Measurements from ENCODE around the gene CASP6. TPM values are rescaled to one million over a fixed set of nuclear protein-coding genes. Genes with fewer than 3 reads are reported as not detected.

CASP6 gene
- 100 to 1,000 TPM in 2 of 4 donors, 10 to 100 TPM in 2; 65.1 to 133 (median 98.9) TPM for polyA plus RNA-seq
- long read RNA-seq, donor 1, transcript CASP6-201 (7 exons, 1,548 nt) = major isoform, 73 of 112 reads
- long read RNA-seq, donor 1, partial matches to known transcripts = 27 of 112 reads
- long read RNA-seq, donor 1, other reads (novel, unspliced or antisense) = 6 of 112 reads
- long read RNA-seq, donor 2, transcript CASP6-201 (7 exons, 1,548 nt) = major isoform, 13 of 17 reads
- long read RNA-seq, donor 2, partial matches to known transcripts = 0 of 17 reads
- long read RNA-seq, donor 2, other reads (novel, unspliced or antisense) = 0 of 17 reads
- long read RNA-seq, donor 3, transcript CASP6-201 (7 exons, 1,548 nt) = major isoform, 18 of 25 reads
- long read RNA-seq, donor 3, partial matches to known transcripts = 6 of 25 reads
- long read RNA-seq, donor 3, other reads (novel, unspliced or antisense) = 0 of 25 reads
- long read RNA-seq, donor 4, partial matches to known transcripts = 0 of 1 reads
- long read RNA-seq, donor 4, other reads (novel, unspliced or antisense) = 0 of 1 reads
- long read RNA-seq, donor 5, transcript CASP6-201 (7 exons, 1,548 nt) = major isoform, 11 of 11 reads
- long read RNA-seq, donor 5, partial matches to known transcripts = 0 of 11 reads
- long read RNA-seq, donor 5, other reads (novel, unspliced or antisense) = 0 of 11 reads
- long read RNA-seq, donor 6, transcript CASP6-201 (7 exons, 1,548 nt) = major isoform, 36 of 44 reads
- long read RNA-seq, donor 6, partial matches to known transcripts = 0 of 44 reads
- long read RNA-seq, donor 6, other reads (novel, unspliced or antisense) = 7 of 44 reads
- long read RNA-seq, donor 7, transcript CASP6-201 (7 exons, 1,548 nt) = major isoform, 10 of 12 reads
- long read RNA-seq, donor 7, partial matches to known transcripts = 0 of 12 reads
- long read RNA-seq, donor 7, other reads (novel, unspliced or antisense) = 0 of 12 reads
- long read RNA-seq, donor 8, partial matches to known transcripts = 0 of 1 reads
- long read RNA-seq, donor 8, other reads (novel, unspliced or antisense) = 0 of 1 reads
- long read RNA-seq, donor 9, transcript CASP6-201 (7 exons, 1,548 nt) = major isoform, 12 of 14 reads
- long read RNA-seq, donor 9, partial matches to known transcripts = 0 of 14 reads
- long read RNA-seq, donor 9, other reads (novel, unspliced or antisense) = 0 of 14 reads
- long read RNA-seq, donor 10, transcript CASP6-201 (7 exons, 1,548 nt) = major isoform, 26 of 28 reads
- long read RNA-seq, donor 10, partial matches to known transcripts = 0 of 28 reads
- long read RNA-seq, donor 10, other reads (novel, unspliced or antisense) = 0 of 28 reads

DNA sequence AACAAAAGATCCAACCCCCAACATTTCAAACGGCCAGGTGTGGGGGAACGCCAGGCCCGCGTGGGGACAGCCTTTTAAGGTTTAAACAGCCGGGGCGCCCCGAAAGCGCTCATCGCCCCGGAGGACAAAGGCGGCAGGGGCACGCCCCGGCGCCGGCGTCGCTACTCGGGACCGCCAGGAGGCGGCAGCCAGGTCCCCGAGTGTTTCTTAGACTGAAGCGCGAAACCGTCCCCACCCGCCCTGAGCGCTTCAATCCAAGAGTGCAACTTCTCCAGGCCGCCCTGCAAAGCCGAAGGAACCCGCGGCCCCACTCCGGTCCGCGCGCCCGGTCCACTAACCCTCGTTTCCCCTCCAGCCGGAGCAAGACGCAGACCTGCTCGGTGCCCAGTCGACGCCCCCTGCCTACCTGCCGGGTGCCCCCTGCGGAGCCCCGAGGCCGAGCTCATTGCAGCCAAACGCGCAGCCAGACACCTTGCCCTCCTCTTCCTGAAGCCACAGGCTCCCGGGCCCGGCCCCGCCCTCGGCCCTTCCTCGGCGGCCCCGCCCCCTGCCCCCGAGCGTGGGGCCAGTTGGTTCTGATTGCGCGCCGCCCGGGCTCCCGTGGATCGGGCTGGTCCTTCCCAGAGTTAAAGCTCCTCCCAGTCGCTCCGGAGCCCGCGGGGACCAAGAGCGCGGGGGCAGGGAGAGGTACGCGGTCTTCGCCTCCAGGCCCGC lies at the start of gene CASP6:
Gene CASP6, minus strand, starts transcription at position 496 of the 714 bp plus-strand sequence. Its CDS starts 50 bp downstream, at position 446.
- H3K27me3 ChIP-seq (ENCODE audit: control insufficient read depth in 3 of 3, insufficient read depth in 3 of 3, low read length in 3 of 3) = no peaks in the 10 kb centered on the region
- FAIRE-seq (no peak), DNase-seq (peak; percentile 92 to 94)
- H3K27ac ChIP-seq (ENCODE audit: low read depth in 1 of 3, low read length in 2 of 3) = peak within 1 kb of the TSS; percentile 93 to 98 (median 93)
- H3K36me3 ChIP-seq (ENCODE audit: control insufficient read depth in 3 of 3, insufficient read depth in 2 of 3, low read depth in 1 of 3, low read length in 3 of 3) = peaks cover 2 to 10% (median 3%) of the 10 kb centered on the region in 3 donors
- H3K9me3 ChIP-seq (ENCODE audit: control insufficient read depth in 2 of 2, insufficient read depth in 1 of 2, low read depth in 1 of 2, low read length in 1 of 2) = no peaks in the 10 kb centered on the region
- peaks cover 9 to 38% (median 11%) of the 10 kb centered on the region in 3 donors for H3K4me1 ChIP-seq (ENCODE audit: control insufficient read depth in 3 of 3, insufficient read depth in 2 of 3, low read depth in 1 of 3, low read length in 2 of 3)
- H3K4me3 ChIP-seq (ENCODE audit: low read depth in 1 of 3, low read length in 3 of 3) = peak within 1 kb of the TSS; percentile 79 to 86 (median 81)
- WGBS, 3 donors = 0% methylated on average over 62 to 72 of the region's 72 CpGs

DNA sequence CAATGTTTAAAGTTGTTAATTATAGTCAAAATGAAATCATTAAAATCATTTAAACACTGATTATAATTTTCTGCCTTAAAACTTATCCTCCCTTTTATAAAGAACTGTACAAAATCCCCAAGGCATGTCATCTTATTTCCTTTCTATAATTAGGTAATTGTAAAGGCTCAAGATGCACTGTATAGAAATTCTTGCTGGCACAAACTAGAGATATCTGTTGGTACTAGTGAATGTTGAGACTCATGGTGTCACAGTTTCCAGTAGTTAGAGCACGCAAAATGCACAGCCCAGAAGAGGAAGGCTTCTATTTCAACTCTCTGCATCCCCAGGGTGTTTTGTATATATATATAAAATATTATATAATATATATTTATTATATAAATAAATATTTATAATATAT lies 49.3 kb upstream of the CASP6 start:
- WGBS, 3 donors = 0 to 63% (median 17%) methylated on average over 1 of the region's 1 CpG
- Histone ChIP-seq H3K27ac (ENCODE audit: low read depth in 1 of 3, low read length in 2 of 3) (no peak overlapping the region), H3K27me3 (ENCODE audit: control insufficient read depth in 3 of 3, insufficient read depth in 3 of 3, low read length in 3 of 3) (no peaks in the 10 kb centered on the region), H3K4me3 (ENCODE audit: low read depth in 1 of 3, low read length in 3 of 3) (no peak overlapping the region), H3K36me3 (ENCODE audit: control insufficient read depth in 3 of 3, insufficient read depth in 2 of 3, low read depth in 1 of 3, low read length in 3 of 3) (peaks cover 0 to 2% (median 2%) of the 10 kb centered on the region in 3 donors), H3K9me3 (ENCODE audit: control insufficient read depth in 2 of 2, insufficient read depth in 1 of 2, low read depth in 1 of 2, low read length in 1 of 2) (no peaks in the 10 kb centered on the region), H3K4me1 (ENCODE audit: control insufficient read depth in 3 of 3, insufficient read depth in 2 of 3, low read depth in 1 of 3, low read length in 2 of 3) (no peaks in the 10 kb centered on the region)
- DNase-seq = no peak
- no peak for FAIRE-seq

DNA sequence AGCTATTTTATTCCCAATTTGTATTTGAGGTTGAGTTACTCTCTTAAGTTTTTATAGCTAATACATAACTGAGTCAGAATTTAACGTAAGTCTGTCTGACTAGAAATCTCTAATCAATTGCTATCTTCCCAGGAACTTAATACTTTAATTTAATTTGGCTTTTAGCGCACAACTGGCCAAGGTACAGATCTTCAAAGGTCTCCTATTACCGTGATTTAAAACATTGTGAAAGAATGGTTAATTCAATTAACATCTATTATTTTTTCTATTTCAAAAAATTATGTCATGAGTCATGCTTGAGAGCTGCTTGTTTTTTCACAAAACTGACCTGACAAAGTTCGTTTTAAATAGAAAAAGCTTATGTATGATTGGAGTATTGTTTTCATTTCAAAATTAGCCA lies 48.6 kb upstream of the CASP6 start:
- DNase-seq (no peak), FAIRE-seq (no peak)
- H3K9me3 ChIP-seq (ENCODE audit: control insufficient read depth in 2 of 2, insufficient read depth in 1 of 2, low read depth in 1 of 2, low read length in 1 of 2) = no peaks in the 10 kb centered on the region
- no peak overlapping the region for H3K4me3 ChIP-seq (ENCODE audit: low read depth in 1 of 3, low read length in 3 of 3)
- H3K27me3 ChIP-seq (ENCODE audit: control insufficient read depth in 3 of 3, insufficient read depth in 3 of 3, low read length in 3 of 3) = no peaks in the 10 kb centered on the region
- no peak overlapping the region for H3K27ac ChIP-seq (ENCODE audit: low read depth in 1 of 3, low read length in 2 of 3)
- peaks cover 0 to 2% (median 2%) of the 10 kb centered on the region in 3 donors for H3K36me3 ChIP-seq (ENCODE audit: control insufficient read depth in 3 of 3, insufficient read depth in 2 of 3, low read depth in 1 of 3, low read length in 3 of 3)
- no peaks in the 10 kb centered on the region for H3K4me1 ChIP-seq (ENCODE audit: control insufficient read depth in 3 of 3, insufficient read depth in 2 of 3, low read depth in 1 of 3, low read length in 2 of 3)
- WGBS, 3 donors = 61 to 83% (median 69%) methylated on average over 4 of the region's 4 CpGs

DNA sequence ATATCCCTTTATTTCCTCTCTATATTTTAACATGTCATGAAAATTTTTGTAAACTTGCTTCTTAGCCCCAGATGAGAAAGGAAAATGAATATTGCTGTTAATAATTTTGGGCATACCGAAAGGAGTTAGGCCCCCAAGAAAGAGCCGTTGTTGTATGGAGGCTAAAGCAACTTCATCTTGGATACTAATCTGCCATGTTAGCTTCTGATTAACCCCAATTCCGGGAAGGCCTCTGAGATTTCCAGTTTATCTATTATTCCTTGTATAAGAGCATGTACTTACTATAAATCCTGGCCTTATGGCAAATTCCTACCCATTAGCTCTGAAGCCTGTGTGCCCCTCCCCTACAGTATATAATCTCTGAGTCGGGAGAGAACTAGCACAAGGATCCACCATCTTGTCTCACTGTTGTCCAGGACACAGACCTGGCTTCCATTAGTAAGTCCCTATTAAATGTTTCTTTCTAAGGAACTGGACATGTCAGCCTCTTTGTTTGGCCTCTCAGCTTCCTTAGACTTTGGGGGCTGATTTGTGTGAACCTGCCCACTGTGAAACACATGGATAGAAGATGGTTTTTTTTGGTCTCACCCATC lies 47.5 kb upstream of the CASP6 start:
- Histone ChIP-seq H3K27me3 (ENCODE audit: control insufficient read depth in 3 of 3, insufficient read depth in 3 of 3, low read length in 3 of 3) (no peaks in the 10 kb centered on the region), H3K36me3 (ENCODE audit: control insufficient read depth in 3 of 3, insufficient read depth in 2 of 3, low read depth in 1 of 3, low read length in 3 of 3) (peaks cover 0 to 2% (median 2%) of the 10 kb centered on the region in 3 donors), H3K4me1 (ENCODE audit: control insufficient read depth in 3 of 3, insufficient read depth in 2 of 3, low read depth in 1 of 3, low read length in 2 of 3) (no peaks in the 10 kb centered on the region), H3K9me3 (ENCODE audit: control insufficient read depth in 2 of 2, insufficient read depth in 1 of 2, low read depth in 1 of 2, low read length in 1 of 2) (no peaks in the 10 kb centered on the region), H3K4me3 (ENCODE audit: low read depth in 1 of 3, low read length in 3 of 3) (no peak overlapping the region), H3K27ac (ENCODE audit: low read depth in 1 of 3, low read length in 2 of 3) (no peak overlapping the region)
- 95 to 97% (median 96%) methylated on average over 4 of the region's 4 CpGs for WGBS, 3 donors
- DNase-seq (no peak), FAIRE-seq (no peak)

DNA sequence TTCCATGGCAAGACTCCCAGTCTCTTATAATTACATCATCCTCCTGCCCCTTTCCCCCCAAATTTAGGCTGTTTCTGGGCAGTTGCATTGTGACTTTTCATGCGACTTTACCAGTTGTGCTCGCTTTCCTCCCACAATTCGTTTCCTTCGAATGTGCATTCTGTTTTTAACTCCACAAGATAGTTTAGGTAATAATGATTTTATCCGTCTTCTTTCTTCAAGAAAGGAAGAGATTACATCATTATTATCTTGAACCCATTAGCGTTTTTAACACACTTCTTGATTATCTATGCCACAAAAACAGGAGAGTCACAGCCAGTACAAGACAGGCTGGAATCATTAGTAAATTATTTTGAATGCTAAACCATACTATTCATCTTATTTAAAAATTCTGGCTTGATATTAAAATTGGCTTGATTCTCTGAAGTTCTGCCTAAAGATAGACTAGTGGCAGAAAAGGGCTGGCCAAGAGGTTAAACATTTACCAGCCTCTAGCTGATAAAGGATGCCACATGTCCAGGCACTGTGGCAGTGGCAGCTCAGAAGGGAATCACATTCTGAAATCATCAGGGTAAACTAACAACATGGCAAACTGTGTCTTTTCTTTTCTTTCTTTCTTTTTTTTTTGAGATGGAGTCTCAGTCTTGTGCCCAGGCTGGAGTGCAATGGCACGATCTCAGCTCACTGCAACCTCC lies 46.3 kb upstream of the CASP6 start:
- no peak overlapping the region for H3K27ac ChIP-seq (ENCODE audit: low read depth in 1 of 3, low read length in 2 of 3)
- peaks cover 0 to 2% (median 2%) of the 10 kb centered on the region in 3 donors for H3K36me3 ChIP-seq (ENCODE audit: control insufficient read depth in 3 of 3, insufficient read depth in 2 of 3, low read depth in 1 of 3, low read length in 3 of 3)
- H3K9me3 ChIP-seq (ENCODE audit: control insufficient read depth in 2 of 2, insufficient read depth in 1 of 2, low read depth in 1 of 2, low read length in 1 of 2) = no peaks in the 10 kb centered on the region
- H3K4me3 ChIP-seq (ENCODE audit: low read depth in 1 of 3, low read length in 3 of 3) = no peak overlapping the region
- no peaks in the 10 kb centered on the region for H3K27me3 ChIP-seq (ENCODE audit: control insufficient read depth in 3 of 3, insufficient read depth in 3 of 3, low read length in 3 of 3)
- no peaks in the 10 kb centered on the region for H3K4me1 ChIP-seq (ENCODE audit: control insufficient read depth in 3 of 3, insufficient read depth in 2 of 3, low read depth in 1 of 3, low read length in 2 of 3)
- DNase-seq (peak in 1 of 2 donors; percentile 14), FAIRE-seq (no peak)
- WGBS, 3 donors = 69 to 79% (median 71%) methylated on average over 7 of the region's 7 CpGs

DNA sequence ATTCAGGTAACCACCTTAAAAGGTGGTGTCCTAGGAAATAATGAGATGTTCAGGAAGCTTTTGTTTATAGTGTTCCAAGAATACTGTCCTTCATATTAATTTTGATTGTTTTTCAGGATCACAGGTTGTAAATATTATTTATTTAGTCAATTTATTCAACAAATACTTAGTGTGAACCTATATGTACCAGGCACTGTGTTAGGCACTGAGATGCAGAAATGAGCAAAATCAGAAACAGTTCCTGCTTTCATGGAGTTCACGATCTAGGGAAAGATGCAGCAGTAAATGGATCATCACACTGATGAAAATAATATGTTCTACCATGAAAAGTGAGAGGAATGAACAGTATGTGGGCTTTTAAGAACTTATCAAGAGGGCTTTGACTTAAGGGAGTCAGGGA lies 44.9 kb upstream of the CASP6 start:
- H3K36me3 ChIP-seq (ENCODE audit: control insufficient read depth in 3 of 3, insufficient read depth in 2 of 3, low read depth in 1 of 3, low read length in 3 of 3) = peaks cover 0 to 4% (median 2%) of the 10 kb centered on the region in 3 donors
- WGBS, 3 donors = 94 to 96% (median 94%) methylated on average over 1 of the region's 1 CpG
- H3K27me3 ChIP-seq (ENCODE audit: control insufficient read depth in 3 of 3, insufficient read depth in 3 of 3, low read length in 3 of 3) = no peaks in the 10 kb centered on the region
- no peak overlapping the region for H3K27ac ChIP-seq (ENCODE audit: low read depth in 1 of 3, low read length in 2 of 3)
- H3K4me1 ChIP-seq (ENCODE audit: control insufficient read depth in 3 of 3, insufficient read depth in 2 of 3, low read depth in 1 of 3, low read length in 2 of 3) = no peaks in the 10 kb centered on the region
- no peak for FAIRE-seq
- H3K9me3 ChIP-seq (ENCODE audit: control insufficient read depth in 2 of 2, insufficient read depth in 1 of 2, low read depth in 1 of 2, low read length in 1 of 2) = no peaks in the 10 kb centered on the region
- DNase-seq = no peak
- no peak overlapping the region for H3K4me3 ChIP-seq (ENCODE audit: low read depth in 1 of 3, low read length in 3 of 3)

DNA sequence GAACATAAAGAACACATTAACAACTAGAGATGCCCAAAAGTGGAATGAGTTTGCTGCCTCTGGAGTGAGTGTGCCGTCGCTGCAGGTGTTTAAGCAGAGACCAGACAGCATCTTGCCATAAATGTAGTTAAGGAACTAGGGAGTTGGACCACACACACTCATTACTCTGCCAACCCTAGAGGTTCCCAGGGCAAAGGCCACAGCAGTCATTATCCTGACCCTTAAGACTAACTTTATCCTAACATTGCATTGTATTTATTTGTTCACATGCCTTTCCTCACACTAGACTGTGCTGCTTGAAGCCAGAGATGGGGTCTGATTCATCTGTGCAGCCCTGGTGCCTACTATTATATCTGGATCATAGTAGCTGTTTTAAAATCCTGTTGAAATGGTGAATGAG lies 43.5 kb upstream of the CASP6 start:
- Histone ChIP-seq H3K27ac (ENCODE audit: low read depth in 1 of 3, low read length in 2 of 3) (no peak overlapping the region), H3K9me3 (ENCODE audit: control insufficient read depth in 2 of 2, insufficient read depth in 1 of 2, low read depth in 1 of 2, low read length in 1 of 2) (no peaks in the 10 kb centered on the region), H3K4me1 (ENCODE audit: control insufficient read depth in 3 of 3, insufficient read depth in 2 of 3, low read depth in 1 of 3, low read length in 2 of 3) (no peaks in the 10 kb centered on the region), H3K4me3 (ENCODE audit: low read depth in 1 of 3, low read length in 3 of 3) (no peak overlapping the region), H3K27me3 (ENCODE audit: control insufficient read depth in 3 of 3, insufficient read depth in 3 of 3, low read length in 3 of 3) (no peaks in the 10 kb centered on the region), H3K36me3 (ENCODE audit: control insufficient read depth in 3 of 3, insufficient read depth in 2 of 3, low read depth in 1 of 3, low read length in 3 of 3) (peaks cover 0 to 4% (median 2%) of the 10 kb centered on the region in 3 donors)
- WGBS, 3 donors = 54 to 87% (median 68%) methylated on average over 2 of the region's 2 CpGs
- FAIRE-seq (no peak), DNase-seq (no peak)
